Activated naive CD4-positive, alpha-beta T cell treated with anti-CD3 and anti-CD28 coated beads, Interleukin-2, amount 50 U/mL, for 24 hours (primary cell): ENCODE results near the gene FLOT2.
"Not testable (repeated sequence)": the region's sequence is repeated elsewhere in the genome, so short reads cannot be mapped to it uniquely, and the experiment has no call there.

Experiments
- H3K27ac Mint-ChIP-seq: one replicate; pipeline ENCODE4 v1.8.0; 2021; ENCODE audit warnings: mild to moderate bottlenecking, mixed read lengths
- H3K27me3 Mint-ChIP-seq: one replicate; pipeline ENCODE4 v1.8.0; 2021; ENCODE audit warnings: mixed read lengths
- H3K36me3 Mint-ChIP-seq: one replicate; pipeline ENCODE4 v1.8.0; 2021; ENCODE audit warnings: mixed read lengths
- H3K4me1 Mint-ChIP-seq: one replicate; pipeline ENCODE4 v1.8.0; 2021; ENCODE audit warnings: mixed read lengths
- H3K4me3 Mint-ChIP-seq: one replicate; pipeline ENCODE4 v1.8.0; 2021; ENCODE audit warnings: mild to moderate bottlenecking, mixed read lengths
- H3K9me3 Mint-ChIP-seq: one replicate; pipeline ENCODE4 v1.8.0; 2021; ENCODE audit warnings: mixed read lengths

The FLOT2 gene

GRCh38 chr17:28891201-28891600 lies 6.3 kb downstream of the FLOT2 start:
- H3K4me1 Mint-ChIP-seq, result peaks cover 64% of the 10 kb centered on the region
- peak overlapping the region; percentile 93 for H3K27ac Mint-ChIP-seq
- no peaks in the 10 kb centered on the region for H3K9me3 Mint-ChIP-seq
- peaks cover 11% of the 10 kb centered on the region for H3K36me3 Mint-ChIP-seq
- H3K4me3 Mint-ChIP-seq, result no peak overlapping the region
- H3K27me3 Mint-ChIP-seq, result no peaks in the 10 kb centered on the region

GRCh38 chr17:28889996-28890395 lies 7.5 kb downstream of the FLOT2 start:
- Mint-ChIP-seq H3K4me3 (no peak overlapping the region), H3K27me3 (no peaks in the 10 kb centered on the region), H3K36me3 (peaks cover 11% of the 10 kb centered on the region), H3K4me1 (peaks cover 62% of the 10 kb centered on the region), H3K27ac (no peak overlapping the region), H3K9me3 (no peaks in the 10 kb centered on the region)

- no peaks in the 10 kb centered on the region for H3K27me3 Mint-ChIP-seq
- no peak overlapping the region for H3K4me3 Mint-ChIP-seq
- H3K36me3 Mint-ChIP-seq, result peaks cover 11% of the 10 kb centered on the region
- H3K4me1 Mint-ChIP-seq, result peaks cover 62% of the 10 kb centered on the region
- H3K9me3 Mint-ChIP-seq, result no peaks in the 10 kb centered on the region
- no peak overlapping the region for H3K27ac Mint-ChIP-seq
These were observed 8.7 kb downstream of the FLOT2 start for GRCh38 chr17:28888832-28889231.

- Mint-ChIP-seq H3K4me3 (no peak overlapping the region), H3K4me1 (peaks cover 54% of the 10 kb centered on the region), H3K9me3 (no peaks in the 10 kb centered on the region), H3K36me3 (peaks cover 8% of the 10 kb centered on the region), H3K27ac (no peak overlapping the region), H3K27me3 (no peaks in the 10 kb centered on the region)
These were observed 9.6 kb downstream of the FLOT2 start for GRCh38 chr17:28887871-28888471.

GRCh38 chr17:28885951-28886350 lies 11.6 kb downstream of the FLOT2 start:
- Mint-ChIP-seq H3K4me3 (no peak overlapping the region), H3K27ac (no peak overlapping the region), H3K9me3 (no peaks in the 10 kb centered on the region), H3K36me3 (peaks cover 3% of the 10 kb centered on the region), H3K27me3 (no peaks in the 10 kb centered on the region), H3K4me1 (peaks cover 35% of the 10 kb centered on the region)

- Mint-ChIP-seq H3K4me1 (peaks cover 29% of the 10 kb centered on the region), H3K9me3 (no peaks in the 10 kb centered on the region), H3K36me3 (peaks cover 1% of the 10 kb centered on the region), H3K27me3 (no peaks in the 10 kb centered on the region), H3K4me3 (no peak overlapping the region), H3K27ac (no peak overlapping the region)
These were observed 12.2 kb downstream of the FLOT2 start for GRCh38 chr17:28885363-28885762.

- Mint-ChIP-seq H3K9me3 (no peaks in the 10 kb centered on the region), H3K27ac (no peak overlapping the region), H3K4me3 (no peak overlapping the region), H3K4me1 (peaks cover 23% of the 10 kb centered on the region), H3K27me3 (no peaks in the 10 kb centered on the region), H3K36me3 (peaks cover 6% of the 10 kb centered on the region)
These were observed 13.4 kb downstream of the FLOT2 start for GRCh38 chr17:28883967-28884702.

- Mint-ChIP-seq H3K4me1 (peaks cover 25% of the 10 kb centered on the region), H3K27ac (no peak overlapping the region), H3K36me3 (peaks cover 10% of the 10 kb centered on the region), H3K27me3 (no peaks in the 10 kb centered on the region), H3K9me3 (no peaks in the 10 kb centered on the region), H3K4me3 (no peak overlapping the region)
These were observed 15.2 kb downstream of the FLOT2 start for GRCh38 chr17:28882154-28882895.

GRCh38 chr17:28881533-28882056 lies 15.9 kb downstream of the FLOT2 start:
- H3K27ac Mint-ChIP-seq, result no peak overlapping the region
- peaks cover 10% of the 10 kb centered on the region for H3K36me3 Mint-ChIP-seq
- H3K27me3 Mint-ChIP-seq, result no peaks in the 10 kb centered on the region
- H3K4me3 Mint-ChIP-seq, result no peak overlapping the region
- H3K4me1 Mint-ChIP-seq, result peaks cover 22% of the 10 kb centered on the region
- no peaks in the 10 kb centered on the region for H3K9me3 Mint-ChIP-seq

- no peak overlapping the region for H3K27ac Mint-ChIP-seq
- no peaks in the 10 kb centered on the region for H3K27me3 Mint-ChIP-seq
- H3K36me3 Mint-ChIP-seq, result peaks cover 10% of the 10 kb centered on the region
- H3K4me1 Mint-ChIP-seq, result peaks cover 27% of the 10 kb centered on the region
- no peaks in the 10 kb centered on the region for H3K9me3 Mint-ChIP-seq
- no peak overlapping the region for H3K4me3 Mint-ChIP-seq
These were observed 17.0 kb downstream of the FLOT2 start for GRCh38 chr17:28880572-28880945.

GRCh38 chr17:28879886-28880571 lies 17.5 kb downstream of the FLOT2 start:
- peaks cover 23% of the 10 kb centered on the region for H3K4me1 Mint-ChIP-seq
- H3K27me3 Mint-ChIP-seq, result no peaks in the 10 kb centered on the region
- peaks cover 10% of the 10 kb centered on the region for H3K36me3 Mint-ChIP-seq
- H3K4me3 Mint-ChIP-seq, result no peak overlapping the region
- H3K27ac Mint-ChIP-seq, result peak overlapping the region; percentile 56
- H3K9me3 Mint-ChIP-seq, result no peaks in the 10 kb centered on the region

- Mint-ChIP-seq H3K36me3 (peaks cover 10% of the 10 kb centered on the region), H3K4me1 (peaks cover 20% of the 10 kb centered on the region), H3K27ac (peak overlapping the region; percentile 35)
These were observed 18.6 kb downstream of the FLOT2 start for GRCh38 chr17:28878981-28879380.

GRCh38 chr17:28878158-28878910 lies 19.2 kb downstream of the FLOT2 start:
- Mint-ChIP-seq H3K27me3 (no peaks in the 10 kb centered on the region), H3K36me3 (peaks cover 10% of the 10 kb centered on the region), H3K4me3 (no peak overlapping the region), H3K27ac (peak overlapping the region; percentile 23), H3K4me1 (peaks cover 20% of the 10 kb centered on the region), H3K9me3 (no peaks in the 10 kb centered on the region)

More at GRCh38 chr17:28878981-28879380, 18.6 kb downstream of the FLOT2 start:
- no peaks in the 10 kb centered on the region for H3K9me3 Mint-ChIP-seq
- H3K27me3 Mint-ChIP-seq, result no peaks in the 10 kb centered on the region
- no peak overlapping the region for H3K4me3 Mint-ChIP-seq

- Mint-ChIP-seq H3K4me1 (peaks cover 20% of the 10 kb centered on the region), H3K27ac (peak overlapping the region; percentile 7)
- H3K4me3 Mint-ChIP-seq, H3K27me3 Mint-ChIP-seq, H3K36me3 Mint-ChIP-seq, H3K9me3 Mint-ChIP-seq: not testable (repeated sequence)
These were observed 20.3 kb downstream of the FLOT2 start for GRCh38 chr17:28877150-28877711.
